ENCODE measurements around the gene PMVK. TPM values are rescaled to one million over a fixed set of nuclear protein-coding genes. Genes with fewer than 3 reads are reported as not detected.

The PMVK gene
- total RNA-seq, 1 experiment from 2014 or later: 26.3 TPM

- H2BK15ac ChIP-seq (ENCODE audit: low read depth, low read length): no peak overlapping the region
- H3K27ac Mint-ChIP-seq: no peak overlapping the region; a peak in 1 of 7 replicates
- no peak overlapping the region for H3K23ac ChIP-seq (ENCODE audit: insufficient read length, low read depth, low read length)
- WGBS (ENCODE audit: extremely low coverage, insufficient read length, low lambda C conversion rate): no CpG with 5 or more reads among the region's 37 CpGs
- no peaks in the 10 kb centered on the region for H3K27me3 Mint-ChIP-seq (ENCODE audit: low read depth)
- H3K18ac ChIP-seq (ENCODE audit: insufficient read length, low read depth, low read length): peak overlapping the region; percentile 41
- no peak overlapping the region; a peak in 1 of 5 replicates for H3K4me3 Mint-ChIP-seq
- H3K36me3 Mint-ChIP-seq (ENCODE audit: insufficient read depth in 1 of 3, low read depth in 3 of 3): peaks cover 8 to 31% (median 14%) of the 10 kb centered on the region in 3 experiments; a peak in 6 of 7 replicates
- H4K20me1 ChIP-seq (ENCODE audit: control insufficient read depth, insufficient read depth, insufficient read length): no peaks in the 10 kb centered on the region
- no peaks in the 10 kb centered on the region for H3K9me3 Mint-ChIP-seq
- DNase-seq: peak; percentile 98
- H3K79me2 ChIP-seq (ENCODE audit: insufficient read depth, low read length): peaks cover 34% of the 10 kb centered on the region
- no peak overlapping the region for H4K8ac ChIP-seq (replicated peaks; ENCODE audit: insufficient read length, low read depth, low read length)
- H2BK20ac ChIP-seq (ENCODE audit: low read depth, low read length, poor library complexity, severe bottlenecking): no peak overlapping the region
- H3K56ac ChIP-seq (ENCODE audit: insufficient read length, low read depth, low read length): no peak overlapping the region
- no peak overlapping the region for H2AK5ac ChIP-seq (ENCODE audit: insufficient read length, low read length)
- no peak overlapping the region for H4K5ac ChIP-seq (ENCODE audit: insufficient read length, low read depth, low read length)
- peaks cover 4% of the 10 kb centered on the region; the same call in 1 of the 2 replicates for H3K4me1 ChIP-seq (ENCODE audit: insufficient read depth, low read length)
- peak overlapping the region; percentile 68 for H3K9ac ChIP-seq (ENCODE audit: extremely low read depth, insufficient read length, low read length)
- H2AFZ ChIP-seq (ENCODE audit: low read length): no peak overlapping the region
- no peaks in the 10 kb centered on the region for H3K9me3 ChIP-seq (ENCODE audit: control insufficient read depth, low read depth, low read length)
- no peak overlapping the region for H3K4ac ChIP-seq (ENCODE audit: low read depth, low read length)
- peaks cover 42% of the 10 kb centered on the region for H3K23me2 ChIP-seq (ENCODE audit: insufficient read length, low read depth, low read length, poor library complexity, severe bottlenecking)
- H3T11ph ChIP-seq (ENCODE audit: low read length): peak overlapping the region; percentile 93
- no peaks in the 10 kb centered on the region for H3K27me3 ChIP-seq (ENCODE audit: insufficient read depth, low read length)
- peak overlapping the region; percentile 68 for H3K4me2 ChIP-seq (ENCODE audit: insufficient read depth, insufficient read length, low read length)
- no peak overlapping the region for H2BK120ac ChIP-seq (ENCODE audit: low read depth, low read length, poor library complexity, severe bottlenecking)
- H3K79me1 ChIP-seq (ENCODE audit: insufficient read depth, low read depth, low read length, poor library complexity, severe bottlenecking): peaks cover 4% of the 10 kb centered on the region
- peak overlapping the region; percentile 97 for H3K27ac ChIP-seq (ENCODE audit: insufficient read length, low read depth, low read length)
- peak; percentile 21; the same call in 1 of the 3 replicates for TF ChIP-seq CTCF (conservative IDR thresholded peaks at IDR 0.05)
- H2BK5ac ChIP-seq (ENCODE audit: insufficient read length, low read length): peak overlapping the region; percentile 21
- peak overlapping the region; percentile 75; the same call in 1 of the 2 replicates for H3K14ac ChIP-seq (ENCODE audit: insufficient read depth, low read length)
- peaks cover 38 to 40% of the 10 kb centered on the region in 2 experiments for H3K4me1 Mint-ChIP-seq
- H4K91ac ChIP-seq (ENCODE audit: insufficient read length, low read depth, low read length): no peak overlapping the region
- H2BK12ac ChIP-seq (ENCODE audit: insufficient read length, low read depth, low read length): no peak overlapping the region
These were observed 37.0 kb upstream of the PMVK start for GRCh38 chr1:154973344-154974101.

All from H9 (cell line).